ENCODE measurements around the gene KHDC1.

- no peak for TF ChIP-seq EZH2 (IDR thresholded peaks at IDR 0.05; ENCODE audit: insufficient read depth, poor library complexity, severe bottlenecking)
- no peak for TF ChIP-seq EZH2phosphoT487 (IDR thresholded peaks at IDR 0.05; ENCODE audit: insufficient read depth, low read depth)
Measured at GRCh38 chr6:73231986-73232391, 31.0 kb downstream of the KHDC1 start.
